ENCODE results near the gene AANAT. TPM values are rescaled to one million over a fixed set of nuclear protein-coding genes. Genes with fewer than 3 reads are reported as not detected.

The AANAT gene
- total RNA-seq, result not detected

DNA sequence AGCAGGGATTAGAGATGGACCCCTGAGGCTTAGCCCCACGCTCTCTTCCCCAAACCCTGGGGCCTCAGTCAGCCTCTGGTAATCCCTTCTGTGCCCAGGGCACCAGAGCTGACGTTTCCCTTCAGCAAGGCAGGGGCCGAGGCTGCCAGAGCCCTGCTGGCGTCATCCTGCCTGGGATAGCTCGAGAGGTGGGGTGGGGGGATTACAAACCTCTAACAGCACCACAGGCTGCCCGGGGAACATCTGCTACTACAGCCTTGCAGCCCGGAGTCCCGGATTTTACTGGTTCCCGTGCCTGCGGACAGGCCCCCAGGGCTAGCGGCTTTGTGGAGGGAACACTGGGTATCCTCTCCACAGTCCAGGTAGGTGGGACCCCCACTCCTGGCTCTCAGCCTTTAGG is at the start of gene AANAT:
Gene AANAT (plus strand): TSS at position 238 of the 400 bp plus-strand sequence. CDS start 1,144 bp downstream, outside the sequence.
- intact Hi-C loops (cut with DNase I; ENCODE audit: low total_unique reads), result loop anchor here (5.0 kb wide), 1 partner anchor 40 kb away; no protein-coding TSS in a partner anchor
- Histone ChIP-seq H3K9me3 (no peaks in the 10 kb centered on the region), H3K36me3 (no peaks in the 10 kb centered on the region), H3K4me3 (no peak within 1 kb of the TSS), H3K27me3 (no peaks in the 10 kb centered on the region), H3K4me1 (no peaks in the 10 kb centered on the region), H3K27ac (no peak within 1 kb of the TSS)
- no peak for DNase-seq (ENCODE audit: low spot score in 2 of 2)
- no peak for TF ChIP-seq POLR2AphosphoS5 (IDR thresholded peaks at IDR 0.05)
- no peak for TF ChIP-seq POLR2A (IDR thresholded peaks at IDR 0.05)
- no peak for TF ChIP-seq CTCF (IDR thresholded peaks at IDR 0.05)

DNA sequence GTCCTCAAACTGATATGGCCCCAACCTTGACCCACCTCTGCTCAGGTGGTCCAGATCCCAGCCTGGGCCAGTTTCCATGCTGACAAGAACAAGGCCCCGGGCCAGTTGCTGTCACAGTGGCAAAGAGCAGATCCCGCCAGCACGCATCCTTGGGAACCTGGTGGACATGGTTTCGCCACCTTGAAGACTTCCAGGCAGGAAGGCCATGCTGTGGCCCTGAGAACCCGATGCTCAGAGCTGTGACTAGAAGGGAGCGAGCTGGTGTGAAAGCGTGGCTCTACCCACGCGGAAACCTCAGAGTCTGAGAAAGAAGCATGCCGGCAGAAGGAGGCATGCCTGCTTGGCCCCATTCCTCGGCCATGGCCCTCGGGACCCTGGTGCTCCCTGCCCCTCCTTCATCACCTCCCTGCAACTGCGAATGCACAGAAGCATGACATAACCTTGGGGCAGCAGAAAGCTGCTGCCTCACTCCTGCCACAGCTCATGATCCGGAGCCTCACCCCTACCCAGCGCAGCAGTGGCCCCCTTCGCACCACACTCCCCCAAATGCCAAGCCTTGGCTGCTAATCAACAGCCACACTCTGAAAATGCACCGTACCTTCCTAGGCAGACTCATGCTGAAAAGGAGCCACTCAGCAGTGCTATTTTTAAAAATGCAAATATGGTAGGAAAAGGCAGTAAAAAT is 47.7 kb upstream of the AANAT start:
- no peak for TF ChIP-seq POLR2AphosphoS5 (IDR thresholded peaks at IDR 0.05)
- TF ChIP-seq CTCF (IDR thresholded peaks at IDR 0.05), result no peak
- TF ChIP-seq POLR2A (IDR thresholded peaks at IDR 0.05), result no peak
- Histone ChIP-seq H3K4me1 (peaks cover 0 to 2% of the 10 kb centered on the region in 2 donors), H3K9me3 (no peaks in the 10 kb centered on the region), H3K27me3 (no peaks in the 10 kb centered on the region), H3K36me3 (no peaks in the 10 kb centered on the region), H3K4me3 (no peak overlapping the region), H3K27ac (no peak overlapping the region)
- no peak for DNase-seq (ENCODE audit: low spot score in 2 of 2)
- intact Hi-C loops (cut with DNase I; ENCODE audit: low total_unique reads), result no loop called here

GRCh38 chr17:76420356-76421043 is 46.9 kb upstream of the AANAT start:
- H3K4me1 ChIP-seq, result no peaks in the 10 kb centered on the region
- intact Hi-C loops (cut with DNase I; ENCODE audit: low total_unique reads), result no loop called here
- no peak overlapping the region for H3K4me3 ChIP-seq
- H3K36me3 ChIP-seq, result no peaks in the 10 kb centered on the region
- H3K27me3 ChIP-seq, result no peaks in the 10 kb centered on the region
- H3K27ac ChIP-seq, result no peak overlapping the region
- DNase-seq (ENCODE audit: low spot score in 2 of 2), result no peak
- no peaks in the 10 kb centered on the region for H3K9me3 ChIP-seq
- TF ChIP-seq POLR2A (IDR thresholded peaks at IDR 0.05) (no peak), POLR2AphosphoS5 (IDR thresholded peaks at IDR 0.05) (no peak), CTCF (IDR thresholded peaks at IDR 0.05) (no peak)

- DNase-seq (ENCODE audit: low spot score in 2 of 2), result no peak
- H3K4me1 ChIP-seq, result no peaks in the 10 kb centered on the region
- no peaks in the 10 kb centered on the region for H3K27me3 ChIP-seq
- H3K36me3 ChIP-seq, result no peaks in the 10 kb centered on the region
- no peak overlapping the region for H3K4me3 ChIP-seq
- TF ChIP-seq CTCF (IDR thresholded peaks at IDR 0.05) (no peak), POLR2AphosphoS5 (IDR thresholded peaks at IDR 0.05) (no peak), POLR2A (IDR thresholded peaks at IDR 0.05) (no peak)
- no peaks in the 10 kb centered on the region for H3K9me3 ChIP-seq
- H3K27ac ChIP-seq, result no peak overlapping the region
- intact Hi-C loops (cut with DNase I; ENCODE audit: low total_unique reads), result no loop called here
Measured at GRCh38 chr17:76421044-76421407, 46.4 kb upstream of the AANAT start.

- intact Hi-C loops (cut with DNase I; ENCODE audit: low total_unique reads), result no loop called here
- no peaks in the 10 kb centered on the region for H3K36me3 ChIP-seq
- H3K9me3 ChIP-seq, result no peaks in the 10 kb centered on the region
- H3K4me3 ChIP-seq, result no peak overlapping the region
- H3K27me3 ChIP-seq, result no peaks in the 10 kb centered on the region
- no peak for DNase-seq (ENCODE audit: low spot score in 2 of 2)
- no peaks in the 10 kb centered on the region for H3K4me1 ChIP-seq
- H3K27ac ChIP-seq, result no peak overlapping the region
- TF ChIP-seq POLR2A (IDR thresholded peaks at IDR 0.05) (no peak), CTCF (IDR thresholded peaks at IDR 0.05) (no peak), POLR2AphosphoS5 (IDR thresholded peaks at IDR 0.05) (no peak)
Measured at GRCh38 chr17:76422406-76422805, 45.0 kb upstream of the AANAT start.
